Fibroblast of peridontal ligament (primary cell): ENCODE measurements around the gene NT5DC2.
"Not testable (repeated sequence)": the region's sequence is repeated elsewhere in the genome, so short reads cannot be mapped to it uniquely, and the experiment has no call there.

ENCODE experiments used
- DNase-seq: peaks from one replicate; pipeline ENCODE4 v3.0.0-alpha.2; 2010; ENCODE audit errors: extremely low read depth

NT5DC2 gene

GRCh38 chr3:52537165-52537620, 3.5 kb upstream of the NT5DC2 start:
- no peak for DNase-seq

- DNase-seq, result peak; percentile 96
These were observed 2.9 kb upstream of the NT5DC2 start, which contains the start of gene UQCC5 for GRCh38 chr3:52536369-52537164. Gene UQCC5 (plus strand): TSS chr3:52536605. CDS start chr3:52536756, 151 bp downstream.

GRCh38 chr3:52536112-52536368, 2.4 kb upstream of the NT5DC2 start:
- no peak for DNase-seq

- DNase-seq, result no peak
These were observed 1.9 kb upstream of the NT5DC2 start for GRCh38 chr3:52535411-52536111.

- peak; percentile 42 for DNase-seq
These were observed 875 bp upstream of the NT5DC2 start for GRCh38 chr3:52534281-52535183.

- DNase-seq, result no peak
These were observed 627 bp downstream of the NT5DC2 start for GRCh38 chr3:52532838-52533622.

GRCh38 chr3:52532517-52532837, 1.2 kb downstream of the NT5DC2 start:
- DNase-seq, result no peak

- DNase-seq, result no peak
These were observed 1.7 kb downstream of the NT5DC2 start for GRCh38 chr3:52531860-52532516.

- DNase-seq, result no peak
These were observed 2.5 kb downstream of the NT5DC2 start for GRCh38 chr3:52530918-52531826.

- DNase-seq, result no peak
These were observed 4.0 kb downstream of the NT5DC2 start for GRCh38 chr3:52529376-52530333.

- DNase-seq, result no peak
These were observed 4.9 kb downstream of the NT5DC2 start for GRCh38 chr3:52528586-52529375.

- DNase-seq, result no peak
These were observed 5.7 kb downstream of the NT5DC2 start for GRCh38 chr3:52527732-52528585.

- no peak for DNase-seq
These were observed 6.5 kb downstream of the NT5DC2 start for GRCh38 chr3:52527039-52527731.

GRCh38 chr3:52526671-52527038, 7.0 kb downstream of the NT5DC2 start:
- DNase-seq, result not testable (repeated sequence)

- DNase-seq, result no peak
These were observed 7.7 kb downstream of the NT5DC2 start for GRCh38 chr3:52525680-52526561.
